Activated T-cell treated with anti-CD3 and anti-CD28 coated beads, Interleukin-2, amount 50 U/mL, for 24 hours (primary cell): ENCODE measurements around the gene C1orf159.

Source experiments
- DNase-seq: peaks from one replicate; pipeline ENCODE4 v3.0.0-alpha.2; 2020
- H3K27ac Mint-ChIP-seq: 2 replicates; pipeline ENCODE4 v1.8.0; 2020; ENCODE audit warnings: mild to moderate bottlenecking, mixed read lengths
- H3K27me3 Mint-ChIP-seq: 2 replicates; pipeline ENCODE4 v1.8.0; 2020; ENCODE audit warnings: mixed read lengths
- H3K36me3 Mint-ChIP-seq: 2 replicates; pipeline ENCODE4 v1.8.0; 2020; ENCODE audit warnings: low read depth, mixed read lengths
- H3K4me1 Mint-ChIP-seq: 2 replicates; pipeline ENCODE4 v1.8.0; 2020; ENCODE audit warnings: low read depth, mixed read lengths
- H3K4me3 Mint-ChIP-seq: 2 replicates; pipeline ENCODE4 v1.8.0; 2020; ENCODE audit warnings: mild to moderate bottlenecking, moderate library complexity, mixed read lengths
- H3K9me3 Mint-ChIP-seq: 2 replicates; pipeline ENCODE4 v1.8.0; 2020; ENCODE audit warnings: mixed read lengths

The C1orf159 gene

DNA sequence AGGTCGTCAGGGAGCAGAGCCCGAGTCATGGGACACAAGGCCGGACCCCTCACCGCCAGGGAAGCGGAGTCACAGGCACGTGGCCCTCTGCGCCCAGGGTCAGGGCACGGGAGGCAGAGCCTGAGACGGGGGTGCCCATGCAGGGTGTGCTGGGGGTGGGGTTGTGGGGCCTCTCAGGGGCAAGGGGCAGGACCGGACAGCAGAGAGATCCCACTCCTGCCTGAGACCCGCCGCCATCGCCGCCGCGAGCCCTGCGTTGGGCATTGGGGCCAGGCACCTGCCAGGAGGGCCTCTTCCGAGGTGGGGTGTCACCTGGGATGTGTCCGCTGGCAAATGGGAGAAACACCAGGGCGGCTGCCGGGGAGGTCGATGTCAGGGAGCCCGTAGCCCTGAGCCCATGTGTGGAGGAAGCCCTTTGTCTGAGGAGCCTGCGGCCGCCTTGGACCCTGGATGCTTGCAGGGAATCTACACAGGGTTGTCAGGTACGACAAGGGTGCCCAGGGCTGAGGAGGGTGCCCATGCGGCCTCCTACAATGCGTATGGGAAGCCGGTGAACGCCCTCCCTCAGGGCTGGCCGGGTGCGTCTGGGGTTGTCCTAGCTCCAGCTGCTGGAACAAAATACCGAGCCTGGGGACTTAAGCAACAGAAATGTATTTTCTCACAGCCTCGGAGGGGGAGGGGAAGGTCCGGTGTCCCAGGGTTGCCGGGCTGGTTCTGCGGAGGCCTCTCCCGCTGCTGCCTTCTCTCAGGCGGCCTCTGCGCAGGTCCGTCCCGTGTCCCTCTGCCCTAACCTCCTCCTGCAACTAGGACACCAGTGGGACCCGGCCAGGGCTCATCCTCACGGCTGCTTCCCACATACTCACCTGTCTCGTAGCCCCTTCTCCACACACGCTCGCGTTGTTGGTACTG lies 16.4 kb upstream of the C1orf159 start:
- H3K27ac Mint-ChIP-seq, result no peak overlapping the region
- no peaks in the 10 kb centered on the region for H3K36me3 Mint-ChIP-seq
- peaks cover 3% of the 10 kb centered on the region for H3K4me1 Mint-ChIP-seq
- DNase-seq, result no peak
- H3K4me3 Mint-ChIP-seq, result no peak overlapping the region
- no peaks in the 10 kb centered on the region for H3K27me3 Mint-ChIP-seq
- H3K9me3 Mint-ChIP-seq, result no peaks in the 10 kb centered on the region

GRCh38 chr1:1130206-1131120 lies 14.6 kb upstream of the C1orf159 start:
- no peaks in the 10 kb centered on the region for H3K9me3 Mint-ChIP-seq
- no peaks in the 10 kb centered on the region for H3K4me1 Mint-ChIP-seq
- H3K36me3 Mint-ChIP-seq, result no peaks in the 10 kb centered on the region
- no peak overlapping the region for H3K27ac Mint-ChIP-seq
- DNase-seq, result no peak
- no peak overlapping the region for H3K4me3 Mint-ChIP-seq
- no peaks in the 10 kb centered on the region for H3K27me3 Mint-ChIP-seq

DNA sequence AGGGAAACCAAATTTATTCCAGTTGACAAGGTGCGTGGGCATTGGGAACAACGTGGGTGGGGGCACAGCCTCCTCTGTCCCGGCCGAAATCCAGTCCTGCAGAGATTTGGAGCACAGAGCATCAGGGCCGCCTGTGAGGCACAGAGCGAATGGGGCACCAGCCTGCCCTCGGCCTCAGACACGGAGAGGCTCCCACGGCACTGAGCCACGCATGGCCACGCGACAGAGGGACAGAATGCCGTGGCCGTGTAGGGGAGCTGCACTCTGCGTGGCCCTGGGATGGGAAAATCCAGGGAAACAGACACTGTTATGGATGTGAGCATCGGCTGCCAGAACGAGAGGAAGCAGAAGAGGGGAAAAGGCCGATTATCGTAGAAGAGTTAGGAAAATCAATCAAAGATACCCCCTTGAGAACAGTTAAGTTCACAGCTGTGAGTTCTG lies 13.5 kb upstream of the C1orf159 start:
- Mint-ChIP-seq H3K4me3 (no peak overlapping the region), H3K4me1 (no peaks in the 10 kb centered on the region), H3K27me3 (no peaks in the 10 kb centered on the region), H3K36me3 (no peaks in the 10 kb centered on the region), H3K27ac (no peak overlapping the region), H3K9me3 (no peaks in the 10 kb centered on the region)
- DNase-seq, result no peak

DNA sequence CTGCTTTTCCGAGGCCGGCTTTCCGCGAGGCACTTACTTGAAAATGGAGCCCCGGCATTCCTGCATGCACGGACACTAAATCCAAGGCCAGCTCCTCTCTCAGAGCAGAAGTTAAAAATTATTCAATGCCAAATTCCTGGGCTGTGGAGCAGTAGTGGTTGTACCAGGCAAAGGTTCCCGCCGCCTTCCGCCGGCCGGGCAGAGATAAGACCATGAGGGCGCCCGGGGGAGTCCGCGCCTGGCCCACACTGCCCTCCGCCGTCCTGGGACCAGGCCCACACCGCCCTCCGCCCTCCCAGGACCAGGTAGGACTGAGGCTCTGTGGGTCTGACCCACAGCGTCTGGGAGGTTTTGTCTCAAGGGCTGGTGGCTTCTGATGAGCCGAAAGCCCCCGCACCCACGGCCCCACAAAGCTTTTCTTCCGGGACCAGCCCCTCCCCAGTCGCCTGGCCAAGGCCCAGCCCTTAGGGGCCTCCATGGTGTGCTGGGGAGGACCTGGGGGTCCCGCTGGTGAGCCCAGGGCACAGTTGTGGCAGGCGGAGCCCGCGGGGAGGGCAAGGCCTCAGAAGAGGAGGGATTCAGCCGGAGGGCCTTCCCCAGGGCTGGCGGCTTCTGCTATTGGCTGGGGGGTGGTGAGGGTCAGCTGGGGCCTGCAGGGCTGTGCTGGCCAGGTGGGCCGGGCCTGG lies 12.7 kb upstream of the C1orf159 start:
- DNase-seq, result no peak
- no peaks in the 10 kb centered on the region for H3K4me1 Mint-ChIP-seq
- H3K27me3 Mint-ChIP-seq, result no peaks in the 10 kb centered on the region
- H3K36me3 Mint-ChIP-seq, result no peaks in the 10 kb centered on the region
- no peak overlapping the region for H3K4me3 Mint-ChIP-seq
- no peak overlapping the region for H3K27ac Mint-ChIP-seq
- H3K9me3 Mint-ChIP-seq, result no peaks in the 10 kb centered on the region

DNA sequence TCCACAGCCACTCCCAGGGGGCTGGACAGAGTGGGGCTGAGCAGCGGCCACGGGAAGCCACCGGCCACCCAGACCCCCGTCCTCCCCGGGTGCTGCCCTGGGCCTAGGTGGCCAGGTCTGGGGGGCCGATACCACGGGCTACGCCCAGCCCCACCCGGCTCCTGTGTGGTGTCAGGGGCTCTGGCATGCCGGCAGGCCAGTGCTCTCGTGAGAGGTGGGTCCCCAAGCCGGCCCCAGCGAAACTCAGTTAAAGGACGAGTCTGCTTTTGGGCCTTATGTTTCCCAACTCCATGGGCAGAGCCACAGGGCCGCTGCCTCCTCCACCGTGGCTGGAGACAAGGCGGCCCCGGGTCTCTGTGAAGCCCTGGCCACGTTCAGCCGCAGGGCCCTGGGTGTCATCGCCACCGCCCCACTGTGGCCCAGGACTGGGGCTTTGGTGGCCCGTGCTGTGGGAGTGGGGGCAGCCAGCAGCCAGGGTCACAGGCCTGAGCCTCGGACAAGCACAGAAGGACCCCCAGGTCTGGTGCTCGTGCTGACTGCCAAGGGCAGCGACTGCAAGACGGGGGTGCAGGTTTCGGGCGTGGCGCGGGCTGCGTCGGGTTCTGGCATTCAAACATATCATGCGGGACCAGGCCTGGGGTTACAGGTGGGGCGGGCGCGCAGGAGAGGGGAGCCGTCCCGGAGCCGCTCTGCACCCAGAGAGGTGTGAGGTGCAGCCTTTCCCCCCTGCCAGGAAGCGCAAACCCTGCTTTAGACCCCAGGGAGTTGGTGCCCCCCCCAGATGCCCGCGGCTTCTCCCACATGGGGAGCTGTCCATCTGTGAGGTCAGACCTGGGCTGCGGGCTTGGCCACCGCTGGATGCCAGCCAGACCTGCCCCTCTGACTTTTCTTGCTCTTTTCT lies 11.9 kb upstream of the C1orf159 start:
- DNase-seq, result no peak
- Mint-ChIP-seq H3K36me3 (no peaks in the 10 kb centered on the region), H3K4me3 (no peak overlapping the region), H3K27ac (no peak overlapping the region), H3K4me1 (peaks cover 2% of the 10 kb centered on the region), H3K9me3 (no peaks in the 10 kb centered on the region), H3K27me3 (no peaks in the 10 kb centered on the region)

GRCh38 chr1:1125945-1126344 lies 10.1 kb upstream of the C1orf159 start:
- Mint-ChIP-seq H3K4me1 (peaks cover 2% of the 10 kb centered on the region), H3K36me3 (no peaks in the 10 kb centered on the region), H3K27me3 (no peaks in the 10 kb centered on the region), H3K4me3 (no peak overlapping the region), H3K27ac (no peak overlapping the region), H3K9me3 (no peaks in the 10 kb centered on the region)
- no peak for DNase-seq

DNA sequence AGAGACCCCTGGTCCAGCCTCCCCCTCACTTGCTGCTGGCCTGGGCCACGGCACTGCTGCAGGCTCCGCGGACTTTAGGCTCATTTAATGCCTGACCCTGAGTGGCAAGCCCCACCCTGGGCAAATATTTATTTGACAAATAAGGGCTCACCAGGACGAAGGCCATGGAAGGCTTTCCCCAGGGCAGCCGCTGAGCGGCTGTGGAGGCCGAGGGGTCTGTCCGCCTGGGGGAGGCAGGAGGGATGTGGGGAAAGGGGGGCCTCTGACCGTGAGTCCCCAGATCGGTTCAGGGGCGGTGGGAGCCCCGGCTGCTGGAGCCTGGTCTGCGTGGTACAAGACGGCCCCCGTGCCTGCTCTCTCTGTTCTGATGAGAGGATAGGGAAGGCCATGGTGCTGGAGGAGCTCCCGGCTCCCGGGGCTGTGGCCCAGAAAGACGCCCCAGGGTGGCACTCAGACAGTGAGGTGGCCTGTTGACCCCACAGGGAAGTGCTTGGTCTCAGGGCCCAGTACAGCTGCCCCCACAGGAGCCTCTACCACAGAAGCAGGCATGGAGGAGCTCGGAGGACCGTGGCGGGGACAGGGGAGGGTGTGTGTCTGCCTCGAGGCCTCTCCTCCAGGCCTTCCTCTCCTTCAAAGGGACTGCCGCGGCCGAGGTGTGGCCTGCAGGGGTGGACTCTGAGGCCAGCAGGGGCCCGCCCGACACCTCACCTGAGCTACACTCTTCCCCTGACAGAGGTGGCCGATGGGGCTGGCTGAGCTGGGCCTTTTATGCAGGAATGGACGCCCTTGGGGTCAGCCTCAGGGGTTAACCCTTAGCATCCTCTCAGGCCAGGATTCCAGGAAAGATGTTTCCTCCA lies 9.1 kb upstream of the C1orf159 start:
- Mint-ChIP-seq H3K27me3 (no peaks in the 10 kb centered on the region), H3K4me3 (no peak overlapping the region)

DNA sequence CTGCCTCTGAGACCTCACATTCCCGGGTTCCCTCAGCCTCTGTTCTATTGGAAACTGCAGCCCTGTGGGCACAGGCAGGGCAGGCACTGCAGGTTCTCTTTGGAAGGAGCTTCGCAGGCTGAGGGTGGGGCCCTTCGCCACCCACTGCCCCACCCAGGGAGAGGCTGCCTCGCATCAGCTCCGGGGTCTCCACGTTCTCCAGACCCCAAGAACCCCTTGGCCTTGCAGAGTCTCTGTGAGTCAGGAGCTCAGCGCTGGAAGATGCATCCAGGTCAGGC lies 8.6 kb upstream of the C1orf159 start:
- DNase-seq, result no peak
- no peaks in the 10 kb centered on the region for H3K36me3 Mint-ChIP-seq
- no peaks in the 10 kb centered on the region for H3K9me3 Mint-ChIP-seq
- H3K4me3 Mint-ChIP-seq, result no peak overlapping the region
- H3K27ac Mint-ChIP-seq, result no peak overlapping the region
- peaks cover 2% of the 10 kb centered on the region for H3K4me1 Mint-ChIP-seq
- peaks cover 2% of the 10 kb centered on the region for H3K27me3 Mint-ChIP-seq

More for the DNA sequence above, 9.1 kb upstream of the C1orf159 start:
- H3K27ac Mint-ChIP-seq, result no peak overlapping the region
- no peak for DNase-seq
- peaks cover 2% of the 10 kb centered on the region for H3K4me1 Mint-ChIP-seq
- H3K36me3 Mint-ChIP-seq, result no peaks in the 10 kb centered on the region
- H3K9me3 Mint-ChIP-seq, result no peaks in the 10 kb centered on the region

GRCh38 chr1:1123581-1124507 lies 8.0 kb upstream of the C1orf159 start:
- DNase-seq, result no peak
- Mint-ChIP-seq H3K9me3 (no peaks in the 10 kb centered on the region), H3K36me3 (no peaks in the 10 kb centered on the region), H3K4me1 (peaks cover 2% of the 10 kb centered on the region), H3K27ac (peak overlapping the region; percentile 59), H3K27me3 (peaks cover 7% of the 10 kb centered on the region), H3K4me3 (no peak overlapping the region)

DNA sequence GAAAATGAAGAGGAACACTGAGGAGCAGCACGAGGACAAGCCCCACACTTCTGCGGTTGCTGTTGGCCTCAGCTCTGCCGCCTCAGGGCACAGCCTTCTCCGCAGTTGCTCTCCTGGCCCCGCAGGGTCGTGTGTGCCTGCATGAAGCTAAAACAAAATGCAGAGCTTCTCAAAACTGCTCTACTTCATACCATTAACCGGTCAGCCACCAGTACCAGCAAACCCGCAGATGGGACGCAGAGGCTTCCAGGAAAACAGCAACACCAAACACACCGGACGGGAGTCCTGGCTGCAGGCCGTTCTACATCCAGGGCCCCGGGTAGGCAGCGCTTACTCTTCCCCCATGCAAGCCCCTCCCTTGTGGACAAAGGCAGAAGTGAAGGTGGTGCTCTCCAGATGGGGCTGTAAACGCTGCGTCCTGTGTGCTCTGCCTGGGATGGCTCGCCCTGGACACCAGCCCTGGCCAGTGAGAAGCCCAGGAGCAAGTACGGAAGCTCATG lies 7.1 kb upstream of the C1orf159 start:
- Mint-ChIP-seq H3K27me3 (peaks cover 8% of the 10 kb centered on the region), H3K9me3 (no peaks in the 10 kb centered on the region), H3K4me1 (peaks cover 2% of the 10 kb centered on the region), H3K27ac (peak overlapping the region; percentile 59), H3K4me3 (no peak overlapping the region), H3K36me3 (no peaks in the 10 kb centered on the region)
- DNase-seq, result no peak

GRCh38 chr1:1122078-1122811 lies 6.4 kb upstream of the C1orf159 start:
- Mint-ChIP-seq H3K4me3 (no peak overlapping the region), H3K4me1 (peaks cover 6% of the 10 kb centered on the region), H3K36me3 (no peaks in the 10 kb centered on the region), H3K27ac (no peak overlapping the region), H3K9me3 (no peaks in the 10 kb centered on the region), H3K27me3 (peaks cover 8% of the 10 kb centered on the region)
- peak; percentile 92 for DNase-seq

DNA sequence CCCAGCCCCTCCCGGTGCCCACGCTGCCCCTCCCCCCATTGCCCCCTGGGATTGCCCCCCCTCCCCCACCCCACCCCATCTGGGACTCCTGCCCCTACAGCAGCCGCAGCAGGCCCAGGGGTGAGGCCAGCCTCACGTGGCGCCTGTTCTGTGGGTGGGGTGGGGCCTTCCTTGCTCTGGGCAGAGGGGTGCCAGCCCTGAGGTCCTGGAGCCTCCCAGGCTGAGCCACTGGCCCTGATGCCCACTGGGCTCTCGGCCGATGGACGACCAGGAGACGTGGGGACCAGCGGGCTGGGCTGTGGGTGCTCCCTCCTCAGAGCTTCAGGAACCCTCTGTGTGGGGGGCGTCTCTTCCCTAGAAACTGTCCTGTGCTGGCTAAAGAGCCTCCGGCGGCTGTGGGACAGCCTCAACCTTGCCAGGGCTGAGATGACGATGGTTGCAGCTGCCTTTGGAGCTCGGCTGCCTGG lies 5.8 kb upstream of the C1orf159 start:
- no peaks in the 10 kb centered on the region for H3K36me3 Mint-ChIP-seq
- H3K4me1 Mint-ChIP-seq, result peaks cover 8% of the 10 kb centered on the region
- H3K27ac Mint-ChIP-seq, result no peak overlapping the region
- no peak for DNase-seq
- peaks cover 8% of the 10 kb centered on the region for H3K27me3 Mint-ChIP-seq
- no peaks in the 10 kb centered on the region for H3K9me3 Mint-ChIP-seq
- no peak overlapping the region for H3K4me3 Mint-ChIP-seq
